H9 (cell line): ENCODE results near the gene H2BK1. TPM values are rescaled to one million over a fixed set of nuclear protein-coding genes. Genes with fewer than 3 reads are reported as not detected.

Source experiments
- DNase-seq: peaks from one replicate; pipeline ENCODE4 v3.0.0-alpha.2; 2017
- H2AFZ ChIP-seq: one replicate; pipeline ENCODE4 v1.6.1; 2013; ENCODE audit warnings: mild to moderate bottlenecking, low read length, control low read depth, moderate library complexity
- H2AK5ac ChIP-seq: 2 replicates; pipeline ENCODE4 v1.6.1; 2013; ENCODE audit warnings: low read length, control low read depth, mixed read lengths; ENCODE audit not compliant: insufficient read length
- H2BK120ac ChIP-seq: one replicate; pipeline ENCODE4 v1.6.1; 2013; ENCODE audit warnings: low read depth, mild to moderate bottlenecking, low read length, control low read depth, inconsistent platforms; ENCODE audit not compliant: poor library complexity, severe bottlenecking
- H2BK12ac ChIP-seq: 2 replicates; pipeline ENCODE4 v1.6.1; 2013; ENCODE audit warnings: low read length, control low read depth, mixed read lengths, low read depth; ENCODE audit not compliant: insufficient read length
- H2BK15ac ChIP-seq: 2 replicates; pipeline ENCODE4 v1.6.1; 2013; ENCODE audit warnings: low read depth, low read length, control low read depth
- H2BK20ac ChIP-seq: one replicate; pipeline ENCODE4 v1.6.1; 2013; ENCODE audit warnings: low read depth, mild to moderate bottlenecking, low read length, control low read depth, inconsistent platforms; ENCODE audit not compliant: poor library complexity, severe bottlenecking
- H2BK5ac ChIP-seq: 2 replicates; pipeline ENCODE4 v1.6.1; 2013; ENCODE audit warnings: low read length, control low read depth, mixed read lengths; ENCODE audit not compliant: insufficient read length
- H3K14ac ChIP-seq: 2 replicates; pipeline ENCODE4 v1.6.1; 2013; ENCODE audit warnings: low read length, control low read depth; ENCODE audit not compliant: insufficient read depth
- H3K18ac ChIP-seq: 2 replicates; pipeline ENCODE4 v1.6.1; 2013; ENCODE audit warnings: low read depth, mild to moderate bottlenecking, mixed read lengths, low read length, control low read depth; ENCODE audit not compliant: insufficient read length
- H3K23ac ChIP-seq: 2 replicates; pipeline ENCODE4 v1.6.1; 2013; ENCODE audit warnings: low read length, control low read depth, mixed read lengths, low read depth; ENCODE audit not compliant: insufficient read length
- H3K23me2 ChIP-seq: 2 replicates; pipeline ENCODE4 v1.6.1; 2013; ENCODE audit warnings: low read depth, mild to moderate bottlenecking, mixed read lengths, low read length, control low read depth; ENCODE audit not compliant: insufficient read length, poor library complexity, severe bottlenecking
- H3K27ac ChIP-seq: 2 replicates; pipeline ENCODE4 v1.5.1; 2013; ENCODE audit warnings: low read length, control low read depth, mixed read lengths, low read depth; ENCODE audit not compliant: insufficient read length
- H3K27me3 ChIP-seq: 2 replicates; pipeline ENCODE4 v1.6.1; 2013; ENCODE audit warnings: low read length, control low read depth, inconsistent platforms; ENCODE audit not compliant: insufficient read depth
- H3K4ac ChIP-seq: 2 replicates; pipeline ENCODE4 v1.6.1; 2013; ENCODE audit warnings: low read depth, mild to moderate bottlenecking, control low read depth, inconsistent platforms, low read length, moderate library complexity
- H3K4me1 ChIP-seq: 2 replicates; pipeline ENCODE4 v1.6.1; 2013; ENCODE audit warnings: low read length, control low read depth, inconsistent platforms; ENCODE audit not compliant: insufficient read depth
- H3K4me2 ChIP-seq: 2 replicates; pipeline ENCODE4 v1.6.1; 2013; ENCODE audit warnings: low read length, control low read depth, mixed read lengths; ENCODE audit not compliant: insufficient read length, insufficient read depth
- H3K56ac ChIP-seq: 2 replicates; pipeline ENCODE4 v1.6.1; 2013; ENCODE audit warnings: low read depth, mild to moderate bottlenecking, mixed read lengths, low read length, control low read depth; ENCODE audit not compliant: insufficient read length
- H3K79me1 ChIP-seq: 2 replicates; pipeline ENCODE4 v1.6.1; 2013; ENCODE audit warnings: low read depth, mild to moderate bottlenecking, moderate library complexity, low read length, control low read depth, inconsistent platforms; ENCODE audit not compliant: insufficient read depth, poor library complexity, severe bottlenecking
- H3K79me2 ChIP-seq: 2 replicates; pipeline ENCODE4 v1.6.1; 2013; ENCODE audit warnings: low read length, control low read depth, inconsistent platforms; ENCODE audit not compliant: insufficient read depth
- H3K9ac ChIP-seq: 2 replicates; pipeline ENCODE4 v1.6.1; 2013; ENCODE audit warnings: low read length, control low read depth, mixed read lengths; ENCODE audit not compliant: insufficient read length; ENCODE audit errors: extremely low read depth
- H3K9me3 ChIP-seq: one replicate; pipeline ENCODE4 v1.6.1; 2013; ENCODE audit warnings: low read depth, low read length, inconsistent platforms; ENCODE audit not compliant: control insufficient read depth
- H3T11ph ChIP-seq: one replicate; pipeline ENCODE4 v1.6.1; 2013; ENCODE audit warnings: mild to moderate bottlenecking, low read length, control low read depth, inconsistent platforms
- H4K20me1 ChIP-seq: one replicate; pipeline ENCODE4 v1.6.1; 2013; ENCODE audit not compliant: control insufficient read depth, insufficient read length, insufficient read depth
- H4K5ac ChIP-seq: 2 replicates; pipeline ENCODE4 v1.6.1; 2013; ENCODE audit warnings: low read depth, mild to moderate bottlenecking, mixed read lengths, low read length, control low read depth; ENCODE audit not compliant: insufficient read length
- H4K8ac ChIP-seq: replicated peaks from 2 replicates; pipeline ENCODE4 v1.6.1; 2013; ENCODE audit warnings: low read length, control low read depth, mixed read lengths, low read depth; ENCODE audit not compliant: insufficient read length
- H4K91ac ChIP-seq: 2 replicates; pipeline ENCODE4 v1.6.1; 2013; ENCODE audit warnings: low read depth, mild to moderate bottlenecking, moderate library complexity, mixed read lengths, low read length, control low read depth; ENCODE audit not compliant: insufficient read length
- H3K27ac Mint-ChIP-seq, 3 experiments: 2 replicates in 2 of 3; 3 replicates in 1 of 3; pipeline ENCODE4 v1.8.0; 2020 to 2021; ENCODE audit warnings: mixed read lengths in 3 of 3, mild to moderate bottlenecking in 1 of 3, moderate library complexity in 1 of 3
- H3K27me3 Mint-ChIP-seq: 2 replicates; pipeline ENCODE4 v1.8.0; 2021; ENCODE audit warnings: low read depth, mild to moderate bottlenecking, moderate library complexity, mixed read lengths
- H3K36me3 Mint-ChIP-seq, 3 experiments: 2 replicates in 2 of 3; 3 replicates in 1 of 3; pipeline ENCODE4 v1.8.0; 2020 to 2021; ENCODE audit warnings: low read depth in 3 of 3, mixed read lengths in 3 of 3; ENCODE audit not compliant: insufficient read depth in 1 of 3
- H3K4me1 Mint-ChIP-seq, 2 experiments: 2 replicates each; pipeline ENCODE4 v1.8.0; 2020; ENCODE audit warnings: mixed read lengths in 2 of 2
- H3K4me3 Mint-ChIP-seq, 2 experiments: 2 replicates in 1 of 2; 3 replicates in 1 of 2; pipeline ENCODE4 v1.8.0; 2020 to 2021; ENCODE audit warnings: mild to moderate bottlenecking in 2 of 2, mixed read lengths in 2 of 2, moderate library complexity in 1 of 2
- H3K9me3 Mint-ChIP-seq, 2 experiments: 2 replicates in 1 of 2; 3 replicates in 1 of 2; pipeline ENCODE4 v1.8.0; 2020; ENCODE audit warnings: mild to moderate bottlenecking in 2 of 2, mixed read lengths in 2 of 2, moderate library complexity in 1 of 2
- CTCF ChIP-seq: fragments of 200-600 bp; sonication (generic); conservative IDR thresholded peaks from 3 replicates; pipeline ENCODE4 v1.8.0; 2021; ENCODE audit warnings: antibody characterized with exemption, mild to moderate bottlenecking
- WGBS: extraction: QIAGEN DNeasy Blood & Tissue Kit; methylation state at CpG from one replicate; pipeline ENCODE4 v1.1.7; 2013; ENCODE audit warnings: missing lambda C conversion rate, low lambda C conversion rate, mixed read lengths; ENCODE audit not compliant: insufficient read length; ENCODE audit errors: extremely low coverage; 5-methylcytosine and 5-hydroxymethylcytosine counted together
- total RNA-seq: library from RNA; stranded (reverse); gene quantifications from 2 replicates; pipeline ENCODE4 v1.2.1, GENCODE V29; 2021

The H2BK1 gene
- total RNA-seq, 1 experiment from 2014 or later = not detected

GRCh38 chr7:151252561-151252835 is 42.2 kb upstream of the H2BK1 start:
- no peak for DNase-seq
- H2BK12ac ChIP-seq = no peak overlapping the region
- no peak overlapping the region for H2BK5ac ChIP-seq
- no peak overlapping the region for H3K4ac ChIP-seq
- H4K91ac ChIP-seq = no peak overlapping the region
- Mint-ChIP-seq H3K4me3 (peak overlapping the region; percentile 72 to 85), H3K36me3 (no peaks in the 10 kb centered on the region; a peak in 1 of 7 replicates), H3K27ac (peak overlapping the region in 1 of 3 experiments; percentile 28; a peak in 2 of 7 replicates), H3K4me1 (peaks cover 38 to 55% of the 10 kb centered on the region in 2 experiments), H3K9me3 (no peaks in the 10 kb centered on the region; a peak in 1 of 5 replicates), H3K27me3 (peaks cover 86% of the 10 kb centered on the region)
- H2BK120ac ChIP-seq = no peak overlapping the region
- no peaks in the 10 kb centered on the region for H4K20me1 ChIP-seq
- H3K79me1 ChIP-seq = no peaks in the 10 kb centered on the region
- no peak overlapping the region for H2AFZ ChIP-seq
- H3T11ph ChIP-seq = no peak overlapping the region
- H3K9ac ChIP-seq = peak overlapping the region; percentile 16
- H3K4me1 ChIP-seq = peaks cover 7% of the 10 kb centered on the region; the same call in 1 of the 2 replicates
- H3K9me3 ChIP-seq = no peaks in the 10 kb centered on the region
- peaks cover 22% of the 10 kb centered on the region for H3K23me2 ChIP-seq
- no peak overlapping the region for H2BK20ac ChIP-seq
- peak overlapping the region; percentile 2; the same call in 1 of the 2 replicates for H3K14ac ChIP-seq
- H3K23ac ChIP-seq = no peak overlapping the region
- H3K56ac ChIP-seq = no peak overlapping the region
- WGBS = no CpG with 5 or more reads among the region's 9 CpGs
- H3K79me2 ChIP-seq = no peaks in the 10 kb centered on the region
- H3K18ac ChIP-seq = no peak overlapping the region
- no peak overlapping the region for H4K8ac ChIP-seq
- H3K27ac ChIP-seq = no peak overlapping the region
- no peak overlapping the region for H2BK15ac ChIP-seq
- H3K27me3 ChIP-seq = peaks cover 17% of the 10 kb centered on the region; the same call in 1 of the 2 replicates
- no peak overlapping the region for H2AK5ac ChIP-seq
- H4K5ac ChIP-seq = no peak overlapping the region
- H3K4me2 ChIP-seq = peak overlapping the region; percentile 71
- no peak for TF ChIP-seq CTCF
